Activated CD4-positive, CD25-positive, alpha-beta regulatory T cell treated with anti-CD3 and anti-CD28 coated beads, Interleukin-2, amount 50 U/mL, for 16 hours (primary cell): Measurements from ENCODE around the gene WSCD1.

Experiments
- DNase-seq: peaks from one replicate; pipeline ENCODE4 v3.0.0-alpha.2; 2020; ENCODE audit warnings: low read depth, low spot score

Gene WSCD1

DNA sequence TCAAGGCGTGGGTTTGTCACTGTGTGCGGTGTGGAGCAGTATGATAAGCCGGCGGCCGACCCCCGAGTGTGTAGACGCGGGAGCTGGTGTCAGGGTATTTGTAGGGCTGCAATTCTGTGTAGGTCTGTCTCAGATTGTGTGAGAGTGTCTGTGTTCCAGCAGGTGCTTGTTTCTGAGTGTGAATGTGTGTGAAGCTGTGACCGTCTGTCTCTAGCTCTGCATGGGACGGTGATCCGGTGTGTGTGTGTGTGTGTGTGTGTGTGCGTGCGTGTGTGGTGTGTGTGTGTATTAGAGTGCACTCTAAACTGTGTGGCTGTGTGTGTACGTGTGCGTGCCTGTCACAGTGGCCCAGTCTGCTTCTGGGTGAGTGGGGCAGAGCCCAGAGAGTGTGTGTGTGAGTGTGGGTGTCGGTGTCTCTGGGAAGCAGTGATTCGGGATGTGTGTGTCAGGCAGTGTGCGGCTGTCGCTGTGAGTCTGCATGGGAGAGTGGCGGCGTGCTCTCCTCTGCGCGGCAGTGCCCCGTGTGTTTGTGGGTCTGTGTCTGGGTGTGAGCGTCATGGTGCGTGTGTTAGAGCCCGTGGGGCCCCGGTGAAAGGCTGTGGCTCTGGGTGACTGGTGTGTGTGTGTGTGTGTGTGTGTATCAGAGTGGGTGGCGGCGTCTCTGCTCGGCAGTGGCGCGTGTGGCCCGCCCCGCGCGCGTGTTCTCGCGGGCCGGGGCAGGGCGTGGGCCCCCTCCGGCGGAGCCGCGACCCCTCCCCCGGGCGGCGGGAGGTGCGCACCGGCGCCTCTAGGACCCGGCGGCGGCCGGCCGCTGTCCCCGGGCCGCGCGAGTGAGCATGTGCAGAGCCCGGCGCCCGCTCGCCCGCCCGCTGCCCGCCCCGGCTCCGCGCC, at the start of gene WSCD1:
WSCD1 (plus strand) TSS at position 841 of the 891 bp plus-strand sequence. CDS start 10,280 bp downstream, outside the sequence.
- DNase-seq = no peak

DNA sequence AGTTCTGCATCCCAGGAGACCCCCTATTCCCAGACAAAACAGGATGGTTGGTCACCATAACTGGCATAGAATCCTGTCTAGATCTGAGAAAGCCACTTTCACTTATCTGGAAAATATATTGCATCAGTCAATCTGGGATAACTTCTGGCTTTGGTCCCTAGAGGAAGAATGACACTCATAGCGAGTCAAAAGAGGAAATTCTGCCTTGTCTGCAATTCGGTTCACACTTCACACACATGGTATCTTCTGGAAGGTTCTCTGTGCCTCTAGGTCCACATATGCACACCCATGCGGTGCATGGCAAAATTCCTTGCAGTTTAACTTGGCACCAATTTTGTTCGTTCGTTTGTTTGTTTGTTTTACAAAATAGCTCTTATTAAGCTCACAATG, 49.2 kb upstream of the WSCD1 start:
- DNase-seq = no peak

DNA sequence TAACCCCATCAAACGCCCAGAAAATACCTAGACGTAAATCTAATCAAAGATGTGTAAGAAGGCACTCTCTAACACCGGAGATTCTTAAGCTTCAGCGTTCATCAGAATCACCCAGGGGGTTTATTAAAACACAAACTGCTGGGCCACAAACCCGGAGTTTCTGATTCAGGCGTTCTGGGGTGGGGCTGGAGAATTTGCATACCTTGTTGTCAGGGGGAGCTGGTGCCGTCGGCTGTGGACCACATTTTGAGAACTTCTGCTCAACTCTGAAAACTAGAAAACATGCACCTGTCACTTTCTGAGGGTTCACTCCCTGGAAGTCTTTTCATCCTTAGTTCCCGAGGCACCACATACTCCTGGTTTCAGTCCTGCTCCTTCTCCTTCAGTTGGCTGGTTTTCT, 48.6 kb upstream of the WSCD1 start:
- no peak for DNase-seq

DNA sequence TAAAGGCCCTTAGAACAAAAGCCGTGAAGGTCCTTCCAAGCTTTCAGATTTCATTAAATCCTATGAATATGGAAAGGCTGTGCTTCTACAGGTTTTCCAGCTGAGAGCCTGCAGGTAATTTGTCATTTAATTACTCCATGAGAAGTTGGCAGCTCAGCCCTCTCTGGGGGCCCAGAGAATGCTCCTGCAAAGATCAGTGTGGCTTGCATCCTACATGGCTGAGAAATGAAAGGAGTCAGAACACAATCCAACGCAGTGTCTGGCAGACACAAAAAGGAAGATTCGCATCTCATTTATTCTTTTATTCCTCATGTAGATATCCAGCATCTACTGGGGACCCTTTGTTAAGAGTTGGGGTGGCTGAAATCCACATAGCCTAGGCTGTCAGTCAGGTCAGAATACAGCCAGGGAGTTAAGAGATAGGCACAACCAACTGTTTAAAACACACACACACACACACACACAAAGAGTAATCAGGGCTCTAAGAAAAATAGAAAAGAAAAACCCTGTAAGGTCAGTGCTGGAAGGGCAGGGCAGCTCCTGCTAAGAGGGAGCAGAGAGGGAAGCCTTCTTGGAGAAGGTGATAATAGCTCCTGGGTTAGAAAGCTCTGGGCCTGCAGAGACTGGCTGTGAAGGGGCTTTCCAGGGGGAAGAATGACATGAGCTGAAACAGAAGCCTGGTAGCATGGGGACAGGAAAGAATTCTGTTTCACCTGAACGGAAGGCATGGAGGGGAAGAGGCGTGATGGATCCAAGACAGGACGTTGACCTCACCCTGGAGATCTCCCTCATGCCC, 46.9 kb upstream of the WSCD1 start:
- no peak for DNase-seq

DNA sequence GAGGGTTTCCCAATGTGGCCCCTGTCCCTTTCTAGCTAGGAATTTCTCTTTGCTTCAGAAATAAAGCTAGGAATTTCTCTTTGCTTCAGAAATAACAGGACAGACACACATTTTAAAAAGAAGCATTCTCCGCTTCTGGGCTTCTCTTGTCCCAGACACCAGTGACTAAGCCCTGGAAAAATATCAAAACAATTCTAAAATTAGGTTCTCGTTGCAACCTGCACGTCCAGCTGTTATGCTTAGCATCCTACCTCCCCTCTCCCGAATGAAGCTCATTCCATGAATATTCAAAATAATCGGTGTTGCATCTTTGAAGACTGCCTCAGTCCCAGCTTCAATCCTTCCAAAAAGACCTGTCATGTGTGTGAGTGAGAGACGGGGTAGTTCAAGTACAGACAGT, 45.6 kb upstream of the WSCD1 start:
- no peak for DNase-seq

DNA sequence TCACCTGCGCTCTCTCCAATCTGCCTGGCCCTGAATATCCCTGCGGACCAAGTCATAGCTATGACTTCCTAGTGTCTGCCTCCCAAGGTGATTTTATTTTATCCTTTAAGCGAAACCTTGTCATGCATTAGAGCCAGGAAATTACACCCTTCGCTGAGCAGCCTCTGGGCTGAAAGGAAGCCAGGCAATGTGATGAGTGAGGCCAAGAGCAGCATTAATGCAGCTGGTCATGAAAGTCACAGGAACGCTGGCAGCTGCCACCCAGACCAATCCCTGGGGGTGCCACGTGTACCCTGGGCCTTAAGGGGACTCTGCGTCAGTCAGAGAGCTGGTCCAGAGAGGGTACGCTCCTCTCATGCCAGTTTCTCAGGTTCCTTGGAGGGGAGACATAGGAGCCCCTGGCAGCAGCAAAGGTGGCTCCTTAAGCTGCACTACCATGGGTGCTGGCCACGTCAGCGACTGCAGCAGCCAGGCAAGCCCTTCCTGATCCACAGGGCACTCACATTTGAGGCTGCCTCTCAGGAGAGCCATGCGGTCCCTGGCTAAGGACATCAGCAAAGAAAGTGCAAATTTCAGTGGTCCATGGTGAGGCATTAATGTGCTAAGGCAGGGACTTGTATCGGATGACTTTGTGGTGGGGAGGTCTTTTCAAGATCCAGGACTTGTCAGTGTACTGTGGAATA, 42.7 kb upstream of the WSCD1 start:
- DNase-seq = no peak

DNA sequence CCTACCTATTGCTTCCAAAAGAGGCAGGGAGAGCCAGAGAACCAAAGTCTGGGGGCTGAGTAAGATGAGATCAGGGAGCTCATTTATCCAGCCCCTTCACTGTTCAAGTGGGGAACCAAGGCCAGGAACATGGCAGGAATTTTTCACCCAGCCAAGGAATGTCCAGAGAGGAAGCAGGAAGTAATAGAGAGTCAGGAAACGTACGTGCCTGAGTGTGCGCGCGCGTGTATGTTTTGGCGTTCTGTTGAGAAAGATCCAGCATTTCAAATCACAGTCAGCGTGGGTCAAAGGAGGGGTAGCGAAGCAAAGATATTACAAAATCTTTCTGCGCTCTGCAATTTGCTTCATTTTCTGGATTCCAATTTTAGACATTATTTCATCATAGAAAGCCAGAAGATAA, 41.9 kb upstream of the WSCD1 start:
- no peak for DNase-seq

DNA sequence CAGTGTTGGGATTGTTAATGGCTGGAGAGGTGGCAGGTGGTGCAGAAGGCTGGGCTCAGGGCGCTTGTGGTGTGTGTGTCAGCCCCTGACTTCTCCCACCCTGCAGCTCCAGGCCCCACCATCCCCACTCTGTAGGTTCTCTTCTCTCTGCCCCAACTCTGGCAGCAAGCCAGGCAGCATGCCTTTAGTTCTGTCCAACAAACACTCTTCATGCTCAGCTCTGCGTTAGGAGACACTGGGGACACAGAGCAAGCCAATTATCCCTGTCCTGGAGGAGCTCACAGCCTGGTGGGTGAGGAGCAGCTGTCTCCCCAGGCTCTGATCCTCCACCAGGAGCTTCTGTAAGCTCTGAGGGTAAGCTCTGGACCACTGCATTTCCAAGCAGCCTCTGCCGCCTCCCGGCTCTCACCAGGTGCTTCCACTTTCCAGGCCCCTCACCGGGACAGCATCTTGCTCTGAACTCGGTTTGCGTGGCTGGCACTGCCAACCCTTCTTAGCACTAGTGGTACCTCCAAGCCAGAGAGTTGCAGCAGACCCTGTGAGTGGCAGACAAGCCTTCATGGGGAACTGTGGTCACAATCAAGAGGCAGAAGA, 34.3 kb upstream of the WSCD1 start:
- DNase-seq = no peak

DNA sequence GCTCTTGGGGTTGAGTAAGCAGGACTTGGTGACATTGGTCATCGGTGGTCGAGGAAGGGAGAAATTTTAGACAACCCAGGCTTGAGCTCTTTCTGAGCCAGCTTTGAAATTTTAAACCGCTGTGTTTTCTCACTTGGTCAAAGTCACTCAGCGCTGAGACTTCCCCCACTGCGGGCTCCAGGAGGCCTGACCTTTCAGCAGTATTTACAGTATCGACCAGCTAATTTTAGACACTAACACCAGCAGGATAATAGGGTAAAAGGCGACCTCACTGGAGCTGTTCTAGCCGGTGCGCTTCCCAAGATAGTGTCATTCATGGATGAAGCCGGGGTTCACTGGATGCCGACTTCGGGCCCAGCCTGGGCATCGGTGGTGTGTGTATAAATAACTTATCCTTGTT, 29.7 kb upstream of the WSCD1 start:
- DNase-seq = no peak

DNA sequence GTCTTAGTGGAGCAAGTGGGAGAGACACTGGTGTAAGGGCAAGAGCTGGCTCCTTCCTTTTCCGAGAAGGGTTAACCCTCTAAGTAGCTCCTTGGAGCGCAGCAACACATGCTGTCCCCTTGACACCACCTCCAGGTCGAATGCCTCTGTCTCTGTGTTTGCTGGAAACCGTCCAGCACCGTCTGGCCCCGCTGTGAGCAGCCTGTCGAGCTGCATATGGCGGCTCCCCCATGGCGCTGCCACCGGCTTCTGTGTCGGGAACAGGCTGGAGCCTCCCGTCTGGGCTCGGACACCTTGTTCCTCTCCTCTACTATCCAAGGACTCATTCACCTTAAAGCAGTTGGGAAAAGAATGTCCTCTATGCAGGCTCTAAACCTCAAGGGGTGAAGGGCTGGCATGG, 28.9 kb upstream of the WSCD1 start:
- DNase-seq = no peak

DNA sequence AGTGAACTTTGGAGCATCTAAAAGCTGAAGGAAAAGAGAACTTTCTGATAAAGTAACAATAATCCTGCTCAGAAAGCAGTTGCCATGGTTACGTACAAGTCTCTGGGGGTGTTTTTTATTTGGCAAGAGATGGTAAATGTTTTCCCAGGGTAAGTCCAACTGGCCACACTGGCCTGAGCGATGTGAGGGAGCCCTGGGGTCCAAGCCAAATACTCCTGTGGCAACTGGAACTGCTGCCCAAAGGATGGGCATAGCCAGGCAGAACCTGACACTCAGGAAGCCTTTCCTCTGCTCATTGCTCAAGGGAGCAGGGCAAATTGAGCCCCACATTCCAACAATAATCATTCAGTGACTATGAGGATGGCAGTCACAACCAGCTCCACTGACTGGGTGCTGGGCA, 26.8 kb upstream of the WSCD1 start:
- DNase-seq = no peak

DNA sequence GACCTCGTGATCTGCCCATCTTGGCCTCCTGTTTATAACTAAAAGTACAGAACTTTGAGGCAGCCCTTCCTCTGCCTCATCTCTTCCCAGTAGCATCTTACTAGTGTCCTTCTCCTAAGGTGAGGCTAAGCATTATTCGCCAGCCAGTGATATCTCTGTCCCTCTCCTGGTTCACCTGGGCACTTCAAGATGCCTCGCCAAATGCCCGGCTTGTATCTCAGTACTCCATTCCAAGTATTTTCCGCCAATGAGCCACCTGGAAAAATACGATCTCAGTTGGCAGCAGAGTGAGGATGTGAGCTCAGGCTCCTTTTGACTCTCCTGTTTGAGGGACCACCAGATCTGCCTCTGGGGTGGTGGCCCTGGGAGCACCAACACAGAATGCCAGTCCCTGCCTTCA, 25.9 kb upstream of the WSCD1 start:
- no peak for DNase-seq

DNA sequence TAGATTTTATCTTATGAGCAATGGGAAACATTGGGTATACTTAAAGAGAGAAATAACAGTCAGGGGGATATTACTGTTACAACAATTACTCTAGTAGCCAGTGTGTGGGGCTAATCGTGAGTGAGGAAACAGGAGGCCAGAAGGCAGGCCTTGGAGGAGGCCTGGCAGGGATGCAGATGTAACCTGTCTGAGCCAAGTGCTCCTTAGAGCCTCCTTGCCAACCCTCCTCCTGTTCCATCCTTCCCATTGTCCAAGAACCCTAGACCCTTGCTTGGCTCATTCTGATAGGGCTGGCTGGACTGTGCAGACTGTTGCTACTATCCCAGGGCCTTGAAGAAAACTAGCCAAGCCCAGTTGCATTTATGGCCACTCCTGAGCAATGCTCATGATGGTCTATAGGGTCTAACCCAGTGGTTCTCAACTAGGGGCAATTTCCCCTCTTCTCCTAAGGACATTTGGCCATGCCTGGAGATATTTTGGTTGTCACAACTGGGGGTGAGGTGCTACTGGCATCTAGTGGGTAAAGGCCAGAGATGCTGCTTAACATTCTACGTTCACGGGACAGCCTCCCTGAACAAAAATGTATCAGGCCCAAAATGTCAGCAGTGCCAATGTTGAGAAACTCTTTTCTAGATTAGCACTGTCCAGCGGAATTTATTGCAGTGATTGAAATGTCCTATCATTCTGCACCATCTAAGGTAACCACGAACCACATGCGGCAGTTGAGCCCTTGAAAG, 24.4 kb upstream of the WSCD1 start:
- no peak for DNase-seq

DNA sequence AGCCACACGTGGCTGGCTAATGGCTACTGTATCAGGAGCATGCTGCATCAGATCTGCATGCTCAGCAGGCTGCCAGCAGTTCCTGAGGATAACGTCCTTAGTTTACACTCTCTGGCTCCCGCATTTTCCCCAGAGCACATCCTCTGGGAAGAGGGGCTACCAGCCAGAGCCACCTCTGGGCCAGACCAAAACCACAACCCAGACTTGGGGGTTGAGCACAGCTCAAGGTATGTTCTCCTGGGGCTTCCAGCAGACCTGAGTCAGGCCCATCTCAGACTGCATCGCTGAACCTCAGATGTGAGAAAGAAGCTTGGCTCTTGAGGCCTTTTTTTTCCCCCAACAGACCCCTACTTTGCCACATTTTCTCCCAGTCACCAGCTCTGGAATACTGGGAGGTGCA, 23.7 kb upstream of the WSCD1 start:
- DNase-seq = no peak

DNA sequence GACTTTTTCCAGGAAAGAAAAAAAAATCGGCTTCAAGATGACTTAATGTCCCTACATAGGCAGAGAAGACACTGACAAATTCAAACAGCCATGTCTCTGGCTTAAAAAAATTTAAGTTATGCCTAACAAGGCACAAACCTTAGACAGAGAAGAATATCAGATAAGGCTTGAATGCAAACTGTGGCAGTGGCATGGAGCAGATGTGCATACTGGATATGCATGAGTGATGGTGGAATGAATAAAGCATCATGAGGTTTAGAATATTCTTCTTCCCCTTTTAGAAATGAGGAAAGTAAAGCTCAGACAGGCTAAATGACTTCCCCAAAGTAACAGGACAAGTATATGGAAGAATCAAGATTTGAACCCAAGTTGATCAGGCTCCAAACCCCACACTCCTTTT, 23.2 kb upstream of the WSCD1 start:
- DNase-seq = no peak

DNA sequence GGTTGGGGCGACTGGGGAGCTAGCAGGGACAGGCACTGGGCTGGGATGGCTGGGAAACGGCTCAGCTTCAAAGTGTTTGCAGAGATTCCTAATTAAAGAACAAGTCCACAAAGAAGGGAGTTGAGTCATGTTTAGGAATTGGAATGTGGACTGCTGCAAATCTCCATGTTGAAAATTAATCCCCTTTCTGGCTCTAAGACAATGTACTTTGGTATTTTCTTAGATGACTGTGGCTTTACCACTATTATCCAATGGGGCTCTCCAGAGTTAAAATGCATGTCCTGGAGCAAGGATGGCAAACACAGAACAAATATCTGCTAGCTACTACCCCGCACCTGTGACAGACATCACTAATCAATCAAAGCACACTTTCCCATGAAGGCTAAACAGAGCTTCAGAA, 22.2 kb upstream of the WSCD1 start:
- DNase-seq = no peak

DNA sequence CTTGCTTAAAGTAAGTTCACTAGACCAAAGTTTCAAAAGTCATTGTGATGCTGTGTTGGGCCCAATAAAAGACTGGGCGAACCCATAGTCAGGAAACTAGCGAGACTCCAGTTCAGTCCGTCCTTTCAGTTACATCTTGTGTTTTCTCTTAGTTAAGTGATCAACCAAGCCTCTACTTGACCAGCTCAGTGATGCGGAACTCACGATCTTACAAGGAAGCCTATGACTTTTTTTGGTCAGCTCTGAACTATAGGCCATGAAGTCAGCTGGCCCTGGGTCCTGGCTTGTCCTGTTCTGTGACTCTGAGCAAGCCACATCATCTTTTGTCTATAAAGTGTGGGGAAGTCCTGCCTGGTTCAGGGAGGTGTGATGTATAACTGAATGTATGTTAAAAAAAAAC, 21.7 kb upstream of the WSCD1 start:
- no peak for DNase-seq

DNA sequence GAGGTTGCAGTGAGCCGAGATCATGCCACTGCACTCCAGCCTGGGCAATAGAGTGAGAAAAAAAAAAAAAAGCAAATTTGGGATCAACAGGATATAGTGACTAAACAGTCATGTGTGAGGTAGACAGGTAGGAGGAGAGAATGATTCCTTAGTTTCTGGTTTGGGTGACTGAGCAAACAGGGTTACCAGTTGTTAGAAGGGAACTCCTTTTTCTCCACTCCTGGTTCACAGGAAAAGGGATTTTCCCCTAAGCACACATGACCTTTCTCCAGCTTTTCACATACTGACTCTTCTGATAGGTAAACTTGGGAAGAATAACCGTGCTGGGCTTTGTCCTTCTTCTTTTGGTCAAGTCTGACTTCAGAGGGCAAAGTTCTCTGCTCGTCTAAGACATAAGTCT, 17.3 kb upstream of the WSCD1 start:
- DNase-seq = no peak

DNA sequence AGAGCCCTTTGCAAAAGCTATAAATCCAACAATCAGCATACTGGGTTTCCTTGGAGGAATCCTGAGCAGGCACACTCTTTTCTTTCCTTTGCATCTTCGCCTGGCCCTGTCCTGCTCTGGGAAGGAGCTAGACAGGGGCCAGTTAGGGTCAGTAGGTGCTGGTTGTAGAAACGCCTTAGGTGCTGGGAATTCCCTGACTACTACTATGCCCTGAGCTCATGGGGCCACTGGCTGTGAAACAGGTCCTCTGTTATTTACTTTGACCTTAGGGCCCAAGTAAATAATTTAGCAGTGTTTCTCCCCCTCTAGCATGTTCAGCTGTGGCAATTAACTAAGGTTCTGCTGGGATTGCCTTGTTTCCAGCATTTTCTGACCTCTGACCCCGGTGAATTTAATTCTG, 15.8 kb upstream of the WSCD1 start:
- DNase-seq = no peak

DNA sequence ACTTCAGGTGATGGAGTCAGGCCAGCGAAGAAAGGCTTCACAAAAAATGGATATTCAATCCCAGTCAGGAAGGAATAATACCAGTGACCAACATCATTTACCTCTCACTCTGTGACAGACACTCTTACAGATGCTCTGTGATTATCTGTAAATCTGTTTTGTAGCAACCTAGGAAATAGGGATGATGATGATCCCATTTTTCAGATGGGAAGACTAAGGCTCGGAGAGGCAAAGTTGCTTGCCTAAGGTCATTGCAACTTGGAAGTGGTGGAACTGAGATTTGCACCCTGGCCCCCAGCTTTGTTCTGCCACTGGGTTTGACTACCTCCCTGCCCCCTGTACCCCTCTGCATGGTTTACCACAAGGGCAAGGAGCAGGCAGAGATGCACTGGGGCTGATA, 14.1 kb upstream of the WSCD1 start:
- DNase-seq = no peak

DNA sequence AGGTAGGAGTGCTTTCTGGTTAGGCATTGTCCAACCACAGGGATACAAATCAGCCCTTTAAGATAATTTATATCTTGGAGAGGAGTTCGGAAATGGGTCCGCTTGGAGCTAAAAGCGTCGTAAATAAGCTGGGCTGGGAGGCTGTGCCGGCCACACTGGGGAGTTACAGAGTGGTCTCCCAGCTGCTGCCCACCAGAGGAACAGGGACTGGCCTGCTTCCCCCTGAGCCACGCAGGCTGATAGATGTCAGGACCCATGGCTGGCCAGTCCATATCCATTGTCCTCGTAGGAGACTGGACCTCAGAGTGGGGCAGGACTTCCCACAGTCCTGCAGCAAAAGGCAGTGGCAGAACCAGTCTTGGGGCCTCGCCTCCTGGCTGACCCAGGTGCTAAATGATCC, 12.6 kb upstream of the WSCD1 start:
- no peak for DNase-seq
